ENCODE results near the gene RIPOR1.

RIPOR1 gene

DNA sequence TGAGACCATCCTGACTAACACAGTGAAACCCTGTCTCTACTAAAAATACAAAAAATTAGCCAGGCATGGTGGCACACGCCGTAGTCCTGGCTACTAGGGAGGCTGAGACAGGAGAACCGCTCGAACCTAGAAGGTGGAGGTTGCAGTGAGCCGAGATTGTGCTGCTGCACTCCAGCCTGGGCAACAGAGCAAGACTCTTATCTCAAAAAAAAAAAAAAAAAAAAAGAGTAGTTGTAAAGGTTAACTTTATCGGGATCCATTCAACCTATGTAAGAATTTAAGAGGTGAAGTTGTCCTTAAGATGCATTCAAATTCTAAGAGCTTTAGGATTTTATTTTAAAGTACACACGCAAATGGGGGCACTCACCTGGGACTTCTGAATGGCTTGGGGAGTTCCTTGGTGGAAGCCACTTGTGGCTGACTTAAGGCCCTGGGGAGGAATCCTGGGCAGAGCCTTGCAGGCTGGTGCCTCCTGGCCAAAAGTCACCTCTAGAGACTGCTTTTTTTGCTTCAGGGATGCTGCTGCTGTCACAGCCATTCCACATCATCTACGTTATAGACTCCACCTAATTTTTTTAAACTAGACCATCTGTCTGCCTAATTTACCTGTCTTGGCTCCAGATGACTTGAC, 37.0 kb downstream of the RIPOR1 start:
- H3K4me2 ChIP-seq (ENCODE audit: low read depth, low read length, poor library complexity, severe bottlenecking): peak overlapping the region; percentile 97
- peaks cover 86% of the 10 kb centered on the region for H3K79me2 ChIP-seq (ENCODE audit: insufficient read depth, low read length)
- no peaks in the 10 kb centered on the region for H4K20me1 ChIP-seq (ENCODE audit: low read depth, low read length)
- H3K9me2 ChIP-seq (replicated peaks; ENCODE audit: insufficient read depth, low read length): no peaks in the 10 kb centered on the region
- TF ChIP-seq, protein P1, sequence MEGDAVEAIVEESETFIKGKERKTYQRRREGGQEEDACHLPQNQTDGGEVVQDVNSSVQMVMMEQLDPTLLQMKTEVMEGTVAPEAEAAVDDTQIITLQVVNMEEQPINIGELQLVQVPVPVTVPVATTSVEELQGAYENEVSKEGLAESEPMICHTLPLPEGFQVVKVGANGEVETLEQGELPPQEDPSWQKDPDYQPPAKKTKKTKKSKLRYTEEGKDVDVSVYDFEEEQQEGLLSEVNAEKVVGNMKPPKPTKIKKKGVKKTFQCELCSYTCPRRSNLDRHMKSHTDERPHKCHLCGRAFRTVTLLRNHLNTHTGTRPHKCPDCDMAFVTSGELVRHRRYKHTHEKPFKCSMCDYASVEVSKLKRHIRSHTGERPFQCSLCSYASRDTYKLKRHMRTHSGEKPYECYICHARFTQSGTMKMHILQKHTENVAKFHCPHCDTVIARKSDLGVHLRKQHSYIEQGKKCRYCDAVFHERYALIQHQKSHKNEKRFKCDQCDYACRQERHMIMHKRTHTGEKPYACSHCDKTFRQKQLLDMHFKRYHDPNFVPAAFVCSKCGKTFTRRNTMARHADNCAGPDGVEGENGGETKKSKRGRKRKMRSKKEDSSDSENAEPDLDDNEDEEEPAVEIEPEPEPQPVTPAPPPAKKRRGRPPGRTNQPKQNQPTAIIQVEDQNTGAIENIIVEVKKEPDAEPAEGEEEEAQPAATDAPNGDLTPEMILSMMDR (IDR thresholded peaks at IDR 0.05; ENCODE audit: insufficient read depth, low read length, poor library complexity, severe bottlenecking): no peak
- TF ChIP-seq EZH2phosphoT487 (conservative IDR thresholded peaks at IDR 0.05; ENCODE audit: low read length): no peak
- H3K9me3 ChIP-seq (ENCODE audit: insufficient read depth, low read length): no peaks in the 10 kb centered on the region
- no peaks in the 10 kb centered on the region for H3K27me3 ChIP-seq (ENCODE audit: low read length)
- no peak overlapping the region for H2AFZ ChIP-seq (ENCODE audit: low read depth, low read length, severe bottlenecking)
- no peaks in the 10 kb centered on the region for H3K36me3 ChIP-seq (ENCODE audit: low read length)
- peak overlapping the region; percentile 94 for H3K27ac ChIP-seq (ENCODE audit: low read depth, low read length)
- peak overlapping the region; percentile 90 for H3K9ac ChIP-seq (ENCODE audit: low read length)
- peaks cover 23% of the 10 kb centered on the region for H3F3A ChIP-seq (ENCODE audit: insufficient read depth)
- peak overlapping the region; percentile 90 for H3K4me3 ChIP-seq (ENCODE audit: insufficient read depth, low read length, poor library complexity, severe bottlenecking)

DNA sequence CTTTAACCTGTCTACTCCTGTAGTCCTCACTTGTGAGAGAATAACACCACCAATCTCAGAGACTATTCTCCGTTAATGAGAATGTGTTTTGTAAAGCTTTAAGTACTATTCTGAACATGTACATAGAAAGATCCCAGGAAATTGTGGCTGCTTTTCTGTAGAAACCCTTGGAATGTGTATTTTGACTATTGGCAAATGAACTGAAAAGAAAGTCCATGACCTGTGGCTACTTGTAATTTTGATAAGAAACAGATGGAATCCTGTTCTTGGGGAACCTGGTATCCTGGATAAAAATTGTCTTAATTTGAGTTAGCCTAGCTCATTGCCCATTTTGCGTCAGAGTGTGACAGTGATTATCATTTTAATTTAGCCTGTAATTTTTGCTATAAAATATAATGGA, 42.8 kb downstream of the RIPOR1 start:
- TF ChIP-seq, protein P1 (IDR thresholded peaks at IDR 0.05; ENCODE audit: insufficient read depth, low read length, poor library complexity, severe bottlenecking): no peak
- no peak for TF ChIP-seq EZH2phosphoT487 (conservative IDR thresholded peaks at IDR 0.05; ENCODE audit: low read length)
- Histone ChIP-seq H3K27ac (ENCODE audit: low read depth, low read length) (no peak overlapping the region), H3K27me3 (ENCODE audit: low read length) (no peaks in the 10 kb centered on the region), H3K4me2 (ENCODE audit: low read depth, low read length, poor library complexity, severe bottlenecking) (no peak overlapping the region), H3K36me3 (ENCODE audit: low read length) (peaks cover 22% of the 10 kb centered on the region; the same call in 1 of the 2 replicates), H3K4me3 (ENCODE audit: insufficient read depth, low read length, poor library complexity, severe bottlenecking) (no peak overlapping the region), H2AFZ (ENCODE audit: low read depth, low read length, severe bottlenecking) (no peak overlapping the region), H3K9ac (ENCODE audit: low read length) (no peak overlapping the region), H3K79me2 (ENCODE audit: insufficient read depth, low read length) (peaks cover 93% of the 10 kb centered on the region), H3K9me2 (replicated peaks; ENCODE audit: insufficient read depth, low read length) (no peaks in the 10 kb centered on the region), H4K20me1 (ENCODE audit: low read depth, low read length) (no peaks in the 10 kb centered on the region), H3K9me3 (ENCODE audit: insufficient read depth, low read length) (no peaks in the 10 kb centered on the region), H3F3A (ENCODE audit: insufficient read depth) (peaks cover 15% of the 10 kb centered on the region; the same call in 1 of the 2 replicates)

DNA sequence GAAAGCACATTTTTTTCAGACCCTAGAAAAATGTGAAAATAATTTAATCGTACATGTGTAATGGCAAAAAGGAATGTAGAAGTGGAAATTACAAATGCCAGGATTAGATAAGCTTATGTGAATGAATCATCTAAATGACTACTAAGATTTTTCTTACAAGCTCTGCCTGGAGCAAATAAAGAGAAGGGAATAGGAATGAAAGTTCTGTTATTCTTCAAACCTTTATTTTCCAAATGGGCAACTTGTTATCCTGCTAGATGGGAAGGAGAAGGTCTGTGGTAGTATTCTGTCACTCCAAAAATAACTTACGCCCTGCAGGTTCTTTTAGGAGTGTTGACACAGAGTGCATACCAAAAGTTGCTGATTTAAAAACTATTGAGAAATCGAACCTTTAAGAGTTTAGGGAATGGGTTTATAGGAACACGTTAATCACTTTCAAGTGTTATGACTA, 43.4 kb downstream of the RIPOR1 start:
- Histone ChIP-seq H3K27me3 (ENCODE audit: low read length) (no peaks in the 10 kb centered on the region), H3K4me2 (ENCODE audit: low read depth, low read length, poor library complexity, severe bottlenecking) (no peak overlapping the region), H3K9me3 (ENCODE audit: insufficient read depth, low read length) (no peaks in the 10 kb centered on the region), H4K20me1 (ENCODE audit: low read depth, low read length) (no peaks in the 10 kb centered on the region), H3F3A (ENCODE audit: insufficient read depth) (peaks cover 16% of the 10 kb centered on the region; the same call in 1 of the 2 replicates), H3K4me3 (ENCODE audit: insufficient read depth, low read length, poor library complexity, severe bottlenecking) (no peak overlapping the region), H3K79me2 (ENCODE audit: insufficient read depth, low read length) (peaks cover 93% of the 10 kb centered on the region), H3K27ac (ENCODE audit: low read depth, low read length) (no peak overlapping the region), H3K9ac (ENCODE audit: low read length) (no peak overlapping the region), H3K9me2 (replicated peaks; ENCODE audit: insufficient read depth, low read length) (no peaks in the 10 kb centered on the region), H2AFZ (ENCODE audit: low read depth, low read length, severe bottlenecking) (no peak overlapping the region), H3K36me3 (ENCODE audit: low read length) (peaks cover 24% of the 10 kb centered on the region; the same call in 1 of the 2 replicates)
- TF ChIP-seq EZH2phosphoT487 (conservative IDR thresholded peaks at IDR 0.05; ENCODE audit: low read length): no peak
- TF ChIP-seq, protein P1 (IDR thresholded peaks at IDR 0.05; ENCODE audit: insufficient read depth, low read length, poor library complexity, severe bottlenecking): no peak

Measured in SU-DHL-6 (cell line).